Measurements from ENCODE around the gene GRIPAP1. TPM values are rescaled to one million over a fixed set of nuclear protein-coding genes. Genes with fewer than 3 reads are reported as not detected.

The GRIPAP1 gene
- total RNA-seq, 4 donors from 2014 or later, result 30.0 to 43.7 (median 32.4) TPM

DNA sequence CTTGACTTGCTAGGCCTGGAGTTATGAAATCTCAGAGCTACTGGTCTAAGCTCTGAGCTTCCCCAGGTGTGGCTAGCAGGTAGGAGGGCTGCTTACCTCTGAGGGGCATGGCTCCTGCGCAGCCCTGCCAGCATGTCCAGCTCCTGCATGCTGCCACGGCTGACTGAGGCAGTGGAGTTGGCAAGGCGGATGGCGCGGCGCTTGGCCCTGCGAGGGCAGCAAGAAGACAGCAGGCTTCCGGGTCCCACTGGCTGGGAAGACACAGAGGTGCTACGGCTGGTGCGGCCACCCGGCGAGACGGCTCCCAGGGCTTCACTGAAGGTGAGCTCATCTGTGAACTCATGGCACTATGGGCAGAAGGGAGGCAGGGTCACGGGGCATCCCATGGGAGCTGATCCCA, 36.1 kb downstream of the GRIPAP1 start:
- 93 to 97% methylated on average over 14 of the region's 14 CpGs for WGBS, 2 donors
- intact Hi-C loops (cut with DNase I; ENCODE audit: low total_unique reads), result no loop called here
- DNase-seq (ENCODE audit: low spot score in 2 of 2), result no peak
- TF ChIP-seq, protein P1, sequence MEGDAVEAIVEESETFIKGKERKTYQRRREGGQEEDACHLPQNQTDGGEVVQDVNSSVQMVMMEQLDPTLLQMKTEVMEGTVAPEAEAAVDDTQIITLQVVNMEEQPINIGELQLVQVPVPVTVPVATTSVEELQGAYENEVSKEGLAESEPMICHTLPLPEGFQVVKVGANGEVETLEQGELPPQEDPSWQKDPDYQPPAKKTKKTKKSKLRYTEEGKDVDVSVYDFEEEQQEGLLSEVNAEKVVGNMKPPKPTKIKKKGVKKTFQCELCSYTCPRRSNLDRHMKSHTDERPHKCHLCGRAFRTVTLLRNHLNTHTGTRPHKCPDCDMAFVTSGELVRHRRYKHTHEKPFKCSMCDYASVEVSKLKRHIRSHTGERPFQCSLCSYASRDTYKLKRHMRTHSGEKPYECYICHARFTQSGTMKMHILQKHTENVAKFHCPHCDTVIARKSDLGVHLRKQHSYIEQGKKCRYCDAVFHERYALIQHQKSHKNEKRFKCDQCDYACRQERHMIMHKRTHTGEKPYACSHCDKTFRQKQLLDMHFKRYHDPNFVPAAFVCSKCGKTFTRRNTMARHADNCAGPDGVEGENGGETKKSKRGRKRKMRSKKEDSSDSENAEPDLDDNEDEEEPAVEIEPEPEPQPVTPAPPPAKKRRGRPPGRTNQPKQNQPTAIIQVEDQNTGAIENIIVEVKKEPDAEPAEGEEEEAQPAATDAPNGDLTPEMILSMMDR (IDR thresholded peaks at IDR 0.05), result no peak
- TF ChIP-seq POLR2A (IDR thresholded peaks at IDR 0.05), result no peak
- H3K4me3 ChIP-seq (ENCODE audit: low read depth, poor library complexity, severe bottlenecking), result no peak overlapping the region

GRCh38 chrX:48961585-48962091, 40.4 kb downstream of the GRIPAP1 start:
- DNase-seq (ENCODE audit: low spot score in 2 of 2), result no peak
- 62 to 75% methylated on average over 5 of the region's 5 CpGs for WGBS, 2 donors
- no peak overlapping the region for H3K4me3 ChIP-seq (ENCODE audit: low read depth, poor library complexity, severe bottlenecking)
- intact Hi-C loops (cut with DNase I; ENCODE audit: low total_unique reads), result no loop called here
- TF ChIP-seq POLR2A (IDR thresholded peaks at IDR 0.05), result no peak
- TF ChIP-seq, protein P1 (IDR thresholded peaks at IDR 0.05), result no peak

GRCh38 chrX:48960291-48960690, 41.8 kb downstream of the GRIPAP1 start:
- intact Hi-C loops (cut with DNase I; ENCODE audit: low total_unique reads), result no loop called here
- TF ChIP-seq, protein P1 (IDR thresholded peaks at IDR 0.05), result no peak
- TF ChIP-seq POLR2A (IDR thresholded peaks at IDR 0.05), result no peak
- WGBS, 2 donors, result 79 to 95% methylated on average over 2 of the region's 2 CpGs
- no peak for DNase-seq (ENCODE audit: low spot score in 2 of 2)
- no peak overlapping the region for H3K4me3 ChIP-seq (ENCODE audit: low read depth, poor library complexity, severe bottlenecking)

GRCh38 chrX:48958635-48959094, 43.4 kb downstream of the GRIPAP1 start:
- peak in 1 of 2 donors; percentile 24 for DNase-seq (ENCODE audit: low spot score in 2 of 2)
- WGBS, 2 donors, result 0 to 42% methylated on average over 12 to 21 of the region's 21 CpGs
- intact Hi-C loops (cut with DNase I; ENCODE audit: low total_unique reads), result no loop called here
- H3K4me3 ChIP-seq (ENCODE audit: low read depth, poor library complexity, severe bottlenecking), result no peak overlapping the region
- TF ChIP-seq, protein P1 (IDR thresholded peaks at IDR 0.05), result no peak

- peak overlapping the region; percentile 55 for H3K4me3 ChIP-seq (ENCODE audit: low read depth, poor library complexity, severe bottlenecking)
- peak; percentile 95 to 99 for DNase-seq (ENCODE audit: low spot score in 2 of 2)
- TF ChIP-seq, protein P1 (IDR thresholded peaks at IDR 0.05), result no peak
- no peak for TF ChIP-seq POLR2A (IDR thresholded peaks at IDR 0.05)
- WGBS, 2 donors, result 0 to 52% methylated on average over 25 to 66 of the region's 66 CpGs
- intact Hi-C loops (cut with DNase I; ENCODE audit: low total_unique reads), result no loop called here
Observed at GRCh38 chrX:48957827-48958634, 44.0 kb downstream of the GRIPAP1 start.

Measured in lower leg skin (tissue), 4 donors.